IMR-90 (cell line): ENCODE results near the gene INAVA. TPM values are rescaled to one million over a fixed set of nuclear protein-coding genes. Genes with fewer than 3 reads are reported as not detected.

Source experiments
- ATAC-seq: fragments of 200-7000 bp; cut with Tn5 transposase; 2 replicates; pipeline ENCODE4 v1.9.1; 2020; ENCODE audit warnings: low read depth, mild to moderate bottlenecking, moderate library complexity
- BruUV-seq: library from RNA; stranded (reverse); fragments of 400-500 nt; replicated peaks from 2 replicates; lab custom pipeline; 2021; lab: Mats Ljungman, UMichigan
- CTCF ChIA-PET: fragments of 300-600 bp; formaldehyde crosslinking; extraction: SDS; loops from one replicate; lab custom pipeline; 2021; ENCODE audit warnings: antibody characterized with exemption; lab: Yijun Ruan, JAX
- POLR2A ChIA-PET: fragments of 300-600 bp; sonication (Branson Sonifier 250); formaldehyde crosslinking; loops from one replicate; lab custom pipeline; 2022; ENCODE audit warnings: antibody characterized with exemption; ENCODE audit not compliant: unreplicated experiment; lab: Charles Lee
- DNase-seq: peaks from one replicate; pipeline ENCODE4 v3.0.0; 2013
- H2AFZ ChIP-seq: replicated peaks from 2 replicates; pipeline ENCODE3; 2013; ENCODE audit warnings: low read length, mild to moderate bottlenecking; ENCODE audit not compliant: poor library complexity
- H2AK5ac ChIP-seq: 2 replicates; pipeline ENCODE4 v1.6.1; 2013; ENCODE audit warnings: low read depth, low read length, inconsistent platforms
- H2AK9ac ChIP-seq: replicated peaks from 2 replicates; pipeline ENCODE3; 2013; ENCODE audit warnings: mild to moderate bottlenecking, low read depth, low read length, moderate library complexity; ENCODE audit not compliant: poor library complexity
- H2BK120ac ChIP-seq: 2 replicates; pipeline ENCODE4 v1.6.1; 2013; ENCODE audit warnings: low read depth, low read length, inconsistent platforms
- H2BK15ac ChIP-seq: 3 replicates; pipeline ENCODE4 v1.6.1; 2013; ENCODE audit warnings: low read depth, low read length, inconsistent platforms
- H2BK20ac ChIP-seq: 2 replicates; pipeline ENCODE4 v1.6.1; 2013; ENCODE audit warnings: low read depth, mild to moderate bottlenecking, inconsistent platforms, low read length, moderate library complexity
- H2BK5ac ChIP-seq: 2 replicates; pipeline ENCODE4 v1.6.1; 2013; ENCODE audit warnings: mild to moderate bottlenecking, low read depth, low read length, inconsistent platforms; ENCODE audit not compliant: poor library complexity, severe bottlenecking
- H3K14ac ChIP-seq: replicated peaks from 2 replicates; pipeline ENCODE4 v1.6.1; 2013; ENCODE audit warnings: low read depth, low read length, inconsistent platforms
- H3K18ac ChIP-seq: 2 replicates; pipeline ENCODE4 v1.6.1; 2013; ENCODE audit warnings: low read depth, low read length, control low read depth
- H3K23ac ChIP-seq: 2 replicates; pipeline ENCODE4 v1.6.1; 2013; ENCODE audit warnings: low read depth, low read length, inconsistent platforms
- H3K27ac ChIP-seq: 2 replicates; pipeline ENCODE4 v1.5.1; 2013; ENCODE audit warnings: mild to moderate bottlenecking, control low read depth, low read length; ENCODE audit not compliant: insufficient read depth
- H3K27me3 ChIP-seq: 2 replicates; pipeline ENCODE4 v1.6.1; 2013; ENCODE audit warnings: low read length; ENCODE audit not compliant: control insufficient read depth, insufficient read depth
- H3K36me3 ChIP-seq: 2 replicates; pipeline ENCODE4 v1.6.1; 2013; ENCODE audit warnings: low read length, mixed read lengths; ENCODE audit not compliant: control insufficient read depth, insufficient read depth
- H3K4ac ChIP-seq: 2 replicates; pipeline ENCODE4 v1.6.1; 2013; ENCODE audit warnings: low read depth, low read length, inconsistent platforms
- H3K4me1 ChIP-seq: 2 replicates; pipeline ENCODE4 v1.6.1; 2013; ENCODE audit warnings: low read length, mixed read lengths; ENCODE audit not compliant: control insufficient read depth, insufficient read depth
- H3K4me2 ChIP-seq: 2 replicates; pipeline ENCODE4 v1.6.1; 2013; ENCODE audit warnings: low read depth, mild to moderate bottlenecking, control low read depth, low read length, moderate library complexity
- H3K4me3 ChIP-seq: 2 replicates; pipeline ENCODE4 v1.5.1; 2013; ENCODE audit warnings: low read depth, mild to moderate bottlenecking, control low read depth, low read length, moderate library complexity; ENCODE audit not compliant: insufficient read depth
- H3K56ac ChIP-seq: 2 replicates; pipeline ENCODE4 v1.6.1; 2013; ENCODE audit warnings: low read length, inconsistent platforms; ENCODE audit not compliant: insufficient read depth; ENCODE audit errors: extremely low read depth
- H3K79me1 ChIP-seq, 2 experiments: 2 replicates each; pipeline ENCODE4 v1.6.1; 2013; ENCODE audit warnings: low read length in 2 of 2, inconsistent platforms in 1 of 2, low read depth in 1 of 2
- H3K9ac ChIP-seq: 2 replicates; pipeline ENCODE4 v1.6.1; 2013; ENCODE audit warnings: low read depth, low read length, control low read depth
- H3K9me1 ChIP-seq: 2 replicates; pipeline ENCODE4 v1.6.1; 2013; ENCODE audit warnings: low read length, inconsistent platforms; ENCODE audit not compliant: insufficient read depth
- H3K9me3 ChIP-seq: 2 replicates; pipeline ENCODE4 v1.6.1; 2013; ENCODE audit warnings: low read length; ENCODE audit not compliant: control insufficient read depth, insufficient read depth
- H4K20me1 ChIP-seq: 2 replicates; pipeline ENCODE4 v1.6.1; 2013; ENCODE audit warnings: low read length, inconsistent platforms; ENCODE audit not compliant: insufficient read depth
- H4K5ac ChIP-seq: 2 replicates; pipeline ENCODE4 v1.6.1; 2013; ENCODE audit warnings: mild to moderate bottlenecking, low read depth, low read length, control low read depth
- H4K8ac ChIP-seq, 2 experiments: 2 replicates each; pipeline ENCODE4 v1.6.1; 2013; ENCODE audit warnings: low read depth in 2 of 2, low read length in 2 of 2, control low read depth in 1 of 2, inconsistent platforms in 1 of 2
- H4K91ac ChIP-seq: 2 replicates; pipeline ENCODE4 v1.6.1; 2013; ENCODE audit warnings: low read depth, low read length, inconsistent platforms; ENCODE audit not compliant: insufficient read depth
- CEBPB ChIP-seq: IDR thresholded peaks from 2 replicates; pipeline ENCODE4 v1.6.1; 2012; ENCODE audit warnings: low read depth, low read length, improper control_type of control experiment
- CHD1 ChIP-seq: IDR thresholded peaks from 2 replicates; pipeline ENCODE4 v1.6.1; 2012; ENCODE audit warnings: low read depth, low read length, improper control_type of control experiment
- CTCF ChIP-seq: conservative IDR thresholded peaks from 2 replicates; pipeline ENCODE4 v1.5.1; 2012; ENCODE audit warnings: mild to moderate bottlenecking, low read depth, low read length, improper control_type of control experiment
- NFE2L2 ChIP-seq: fragments of 150-350 bp; IDR thresholded peaks from 2 replicates; pipeline ENCODE4 v1.6.1; 2016; ENCODE audit warnings: low read depth, mild to moderate bottlenecking, low read length
- RAD21 ChIP-seq: IDR thresholded peaks from 2 replicates; pipeline ENCODE4 v1.6.1; 2012; ENCODE audit warnings: low read length, improper control_type of control experiment
- RFX5 ChIP-seq: IDR thresholded peaks from 2 replicates; pipeline ENCODE4 v1.8.0; 2012; ENCODE audit warnings: low read depth, mild to moderate bottlenecking, low read length, moderate library complexity
- SMC3 ChIP-seq: fragments of 150-350 bp; IDR thresholded peaks from 2 replicates; pipeline ENCODE4 v1.6.1; 2016; ENCODE audit warnings: low read depth, mild to moderate bottlenecking, antibody characterized with exemption, low read length, moderate library complexity
- USF2 ChIP-seq: fragments of 150-350 bp; IDR thresholded peaks from 2 replicates; pipeline ENCODE4 v1.6.1; 2017; ENCODE audit warnings: mild to moderate bottlenecking, antibody characterized with exemption, low read length, low read depth
- WGBS, 2 experiments: methylation state at CpG; one replicate each; pipeline versions ENCODE4 v1.1.5 to v1.1.7; 2013; ENCODE audit warnings: missing lambda C conversion rate in 2 of 2; ENCODE audit not compliant: insufficient read length in 1 of 2; ENCODE audit errors: extremely low coverage in 2 of 2; 5-methylcytosine and 5-hydroxymethylcytosine counted together
- dilution Hi-C: fragments of 300-500 bp; cut with HindIII; formaldehyde crosslinking; loops from one replicate; pipeline ENCODE4 v1.14.3; 2018; ENCODE audit warnings: low sequenced_read_pairs; ENCODE audit not compliant: unreplicated experiment
- in situ Hi-C: fragments of 300-500 bp; cut with MboI; formaldehyde crosslinking; loops from 3 replicates; pipeline ENCODE4 v1.14.3; 2019; ENCODE audit warnings: low sequenced_read_pairs, inconsistent platforms, mixed read lengths
- intact Hi-C: fragments of 100-400 bp; cut with micrococcal nuclease; formaldehyde crosslinking; loops from 2 replicates; pipeline ENCODE4 v1.10.0; 2022
- polyA plus RNA-seq, 3 experiments: library from polyadenylated mRNA; depleted of rRNA; stranded (reverse); fragments of >200 nt; gene quantifications; 2 replicates each; pipeline ENCODE4 v1.2.3, GENCODE V29; 2012; ENCODE audit warnings: low replicate concordance in 1 of 3
- total RNA-seq: library from RNA; depleted of rRNA; stranded (reverse); fragments of >200 nt; gene quantifications from 2 replicates; pipeline ENCODE4 v1.2.3, GENCODE V29; 2012
- TF ChIP-seq, protein P1 (sequence below): fragments of 150-350 bp; IDR thresholded peaks from 2 replicates; pipeline ENCODE4 v1.6.1; 2016; ENCODE audit warnings: low read depth, mild to moderate bottlenecking, low read length, moderate library complexity, borderline replicate concordance

The INAVA gene
- total and polyA plus RNA-seq, 2 of the 4 experiments (the other 2 are of a cell fraction) = under 0.01 to 0.07 TPM

DNA sequence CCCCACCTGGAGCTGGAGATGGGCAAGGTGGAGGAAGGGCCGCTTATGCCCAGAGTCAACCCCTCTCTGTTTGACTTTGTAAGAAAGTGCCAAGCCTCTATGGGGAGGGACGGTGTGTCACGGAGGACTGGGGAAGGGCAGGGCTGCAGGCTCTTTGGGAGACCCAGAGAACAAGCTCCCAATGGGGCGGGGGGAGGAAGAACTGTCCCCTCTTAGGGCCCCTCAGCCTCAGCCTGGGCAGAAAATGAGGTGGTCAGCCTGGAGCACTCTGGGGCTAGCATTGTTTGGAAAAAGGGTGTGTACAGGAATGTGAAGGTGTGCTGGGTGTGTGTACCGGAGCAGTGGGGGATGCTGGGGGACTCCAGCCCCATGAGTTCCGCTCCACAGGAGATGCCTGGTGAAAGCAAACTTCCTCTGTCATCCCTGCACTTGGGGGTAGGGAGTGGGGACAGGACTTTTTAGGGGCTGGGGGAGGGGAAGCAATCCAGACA, 1.2 kb upstream of the INAVA start:
- in situ Hi-C loops = no loop called here
- Histone ChIP-seq H3K9me3 (no peaks in the 10 kb centered on the region), H2AK9ac (no peak overlapping the region), H4K20me1 (no peaks in the 10 kb centered on the region; the same call in 1 of the 2 replicates), H2BK5ac (no peak overlapping the region), H3K4me3 (no peak overlapping the region), H2AFZ (no peak overlapping the region), H4K91ac (no peak overlapping the region), H3K27ac (no peak overlapping the region), H3K23ac (no peak overlapping the region), H3K36me3 (no peaks in the 10 kb centered on the region), H3K4me1 (peaks cover 3% of the 10 kb centered on the region; the same call in 1 of the 2 replicates), H3K79me1 (no peaks in the 10 kb centered on the region), H3K4me2 (no peak overlapping the region), H4K8ac (no peak overlapping the region), H3K18ac (no peak overlapping the region), H3K27me3 (peaks cover 55% of the 10 kb centered on the region), H2BK120ac (no peak overlapping the region), H2AK5ac (no peak overlapping the region), H3K9me1 (peaks cover 3% of the 10 kb centered on the region; the same call in 1 of the 2 replicates), H2BK15ac (no peak overlapping the region), H2BK20ac (no peak overlapping the region), H3K4ac (no peak overlapping the region), H3K9ac (no peak overlapping the region), H4K5ac (no peak overlapping the region), H3K14ac (no peak overlapping the region), H3K56ac (no peak overlapping the region)
- intact Hi-C loops = no loop called here
- DNase-seq (no peak), ATAC-seq (no peak)
- ChIA-PET CTCF (no interaction called here), POLR2A (no interaction called here)
- TF ChIP-seq SMC3 (no peak), CEBPB (no peak), CTCF (no peak), RFX5 (no peak), USF2 (no peak), CHD1 (no peak), NFE2L2 (no peak), RAD21 (no peak)
- TF ChIP-seq, protein P1, sequence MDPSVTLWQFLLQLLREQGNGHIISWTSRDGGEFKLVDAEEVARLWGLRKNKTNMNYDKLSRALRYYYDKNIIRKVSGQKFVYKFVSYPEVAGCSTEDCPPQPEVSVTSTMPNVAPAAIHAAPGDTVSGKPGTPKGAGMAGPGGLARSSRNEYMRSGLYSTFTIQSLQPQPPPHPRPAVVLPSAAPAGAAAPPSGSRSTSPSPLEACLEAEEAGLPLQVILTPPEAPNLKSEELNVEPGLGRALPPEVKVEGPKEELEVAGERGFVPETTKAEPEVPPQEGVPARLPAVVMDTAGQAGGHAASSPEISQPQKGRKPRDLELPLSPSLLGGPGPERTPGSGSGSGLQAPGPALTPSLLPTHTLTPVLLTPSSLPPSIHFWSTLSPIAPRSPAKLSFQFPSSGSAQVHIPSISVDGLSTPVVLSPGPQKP = no peak
- no CpG with 5 or more reads among the region's 6 CpGs for WGBS, 2 experiments
- dilution Hi-C loops = no loop called here
- BruUV-seq = no TSS peak
